Stimulated activated CD4-positive, alpha-beta T cell treated with anti-CD3 and anti-CD28 coated beads, Interleukin-4, amount 100 ng/mL, for 48 hours (primary cell): Measurements from ENCODE around the gene FRMD1.

Experiments used
- DNase-seq, 2 donors: peaks; one replicate each; pipeline ENCODE4 v3.0.0-alpha.2; 2020; ENCODE audit warnings: low read depth in 2 of 2

Gene FRMD1

GRCh38 chr6:168095716-168096250 is 16.8 kb upstream of the FRMD1 start:
- DNase-seq = no peak

- DNase-seq = no peak
These were observed 16.2 kb upstream of the FRMD1 start for GRCh38 chr6:168095171-168095691.

GRCh38 chr6:168093634-168094033 is 14.6 kb upstream of the FRMD1 start:
- DNase-seq = no peak

- DNase-seq = no peak
These were observed 14.1 kb upstream of the FRMD1 start for GRCh38 chr6:168093071-168093505.

- DNase-seq = no peak
These were observed 13.5 kb upstream of the FRMD1 start for GRCh38 chr6:168092541-168092940.

- DNase-seq = no peak
These were observed 12.6 kb upstream of the FRMD1 start for GRCh38 chr6:168091381-168092264.

GRCh38 chr6:168090706-168091105 is 11.7 kb upstream of the FRMD1 start:
- no peak for DNase-seq

- DNase-seq = no peak
These were observed 11.2 kb upstream of the FRMD1 start for GRCh38 chr6:168090064-168090690.

- no peak for DNase-seq
These were observed 10.4 kb upstream of the FRMD1 start for GRCh38 chr6:168089186-168090063.

GRCh38 chr6:168088161-168089053 is 9.4 kb upstream of the FRMD1 start:
- DNase-seq = no peak

- no peak for DNase-seq
These were observed 8.6 kb upstream of the FRMD1 start for GRCh38 chr6:168087436-168088160.

GRCh38 chr6:168086616-168087015 is 7.6 kb upstream of the FRMD1 start:
- DNase-seq = no peak

GRCh38 chr6:168086066-168086465 is 7.1 kb upstream of the FRMD1 start:
- no peak for DNase-seq

GRCh38 chr6:168084465-168085160 is 5.6 kb upstream of the FRMD1 start:
- DNase-seq = no peak

- DNase-seq = no peak
These were observed 4.5 kb upstream of the FRMD1 start for GRCh38 chr6:168083514-168083885.

- no peak for DNase-seq
These were observed 4.0 kb upstream of the FRMD1 start for GRCh38 chr6:168082860-168083513.

GRCh38 chr6:168081858-168082546 is 3.0 kb upstream of the FRMD1 start:
- no peak for DNase-seq

GRCh38 chr6:168080393-168081077 is 1.5 kb upstream of the FRMD1 start:
- DNase-seq = no peak
